PC-3 (cell line): ENCODE results near the gene GLRX5.

Experiments used
- EZH2 ChIP-seq: fragments of 300-600 bp; sonication (generic); IDR thresholded peaks from one replicate; pipeline ENCODE4 v1.6.1; 2017; ENCODE audit warnings: antibody characterized with exemption, mild to moderate bottlenecking, low read length; ENCODE audit not compliant: unreplicated experiment
- TF ChIP-seq, protein P1 (sequence below): fragments of 300-600 bp; sonication (generic); conservative IDR thresholded peaks from 2 replicates; pipeline ENCODE4 v1.5.1; 2017; ENCODE audit warnings: antibody characterized with exemption, low read depth, mild to moderate bottlenecking, low read length

DNA sequence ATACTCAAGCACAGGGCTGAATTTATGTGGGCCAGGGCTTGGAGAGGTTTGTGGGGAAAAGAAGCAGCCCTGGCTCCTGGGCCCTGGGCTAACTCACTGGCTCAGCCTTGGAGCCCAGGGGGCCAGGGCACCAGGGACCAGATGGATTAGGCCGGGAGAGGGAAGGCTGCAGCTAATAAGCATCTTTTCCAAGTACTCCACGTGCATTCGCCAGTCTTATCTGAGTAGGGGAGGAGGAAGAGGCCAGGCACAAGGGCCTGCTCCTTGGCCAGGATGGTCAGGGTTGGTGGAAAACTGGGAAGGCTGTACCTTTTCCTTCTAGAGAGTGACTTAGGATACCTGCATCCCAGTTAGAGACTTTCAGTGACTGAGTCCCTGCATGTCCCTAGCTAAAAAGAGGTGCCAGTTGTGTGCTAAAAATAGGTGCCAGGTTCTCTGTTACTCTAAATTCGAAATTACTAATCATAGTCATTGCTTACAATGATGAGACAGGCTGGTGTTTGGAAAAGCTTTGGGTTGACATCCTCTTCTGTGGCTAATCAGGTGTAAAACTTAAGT, 1.3 kb downstream of the GLRX5 start:
- TF ChIP-seq EZH2: no peak
- TF ChIP-seq, protein P1, sequence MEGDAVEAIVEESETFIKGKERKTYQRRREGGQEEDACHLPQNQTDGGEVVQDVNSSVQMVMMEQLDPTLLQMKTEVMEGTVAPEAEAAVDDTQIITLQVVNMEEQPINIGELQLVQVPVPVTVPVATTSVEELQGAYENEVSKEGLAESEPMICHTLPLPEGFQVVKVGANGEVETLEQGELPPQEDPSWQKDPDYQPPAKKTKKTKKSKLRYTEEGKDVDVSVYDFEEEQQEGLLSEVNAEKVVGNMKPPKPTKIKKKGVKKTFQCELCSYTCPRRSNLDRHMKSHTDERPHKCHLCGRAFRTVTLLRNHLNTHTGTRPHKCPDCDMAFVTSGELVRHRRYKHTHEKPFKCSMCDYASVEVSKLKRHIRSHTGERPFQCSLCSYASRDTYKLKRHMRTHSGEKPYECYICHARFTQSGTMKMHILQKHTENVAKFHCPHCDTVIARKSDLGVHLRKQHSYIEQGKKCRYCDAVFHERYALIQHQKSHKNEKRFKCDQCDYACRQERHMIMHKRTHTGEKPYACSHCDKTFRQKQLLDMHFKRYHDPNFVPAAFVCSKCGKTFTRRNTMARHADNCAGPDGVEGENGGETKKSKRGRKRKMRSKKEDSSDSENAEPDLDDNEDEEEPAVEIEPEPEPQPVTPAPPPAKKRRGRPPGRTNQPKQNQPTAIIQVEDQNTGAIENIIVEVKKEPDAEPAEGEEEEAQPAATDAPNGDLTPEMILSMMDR: no peak
